Large intestine (tissue), 3 donors: Measurements from ENCODE around the gene TTL. TPM values are rescaled to one million over a fixed set of nuclear protein-coding genes. Genes with fewer than 3 reads are reported as not detected.
A peak's percentile ranks its signal among the peaks of the same experiment; 100 is the strongest.
"Not testable (repeated sequence)": the region's sequence is repeated elsewhere in the genome, so short reads cannot be mapped to it uniquely, and the experiment has no call there.

Source experiments
- DNase-seq, 2 donors: peaks; one replicate each; pipeline versions ENCODE4 v3.0.0 to v3.0.0-alpha.2; 2013
- H3K27ac ChIP-seq: one replicate; pipeline ENCODE4 v1.5.1; 2013; ENCODE audit warnings: low read length
- H3K27me3 ChIP-seq: 2 replicates; pipeline ENCODE4 v1.6.1; 2013; ENCODE audit warnings: low read length; ENCODE audit not compliant: control insufficient read depth, insufficient read depth
- H3K36me3 ChIP-seq: 2 replicates; pipeline ENCODE4 v1.6.1; 2013; ENCODE audit warnings: low read length; ENCODE audit not compliant: control insufficient read depth, insufficient read depth
- H3K4me1 ChIP-seq: one replicate; pipeline ENCODE4 v1.6.1; 2013; ENCODE audit warnings: low read length; ENCODE audit not compliant: control insufficient read depth, insufficient read depth
- H3K4me3 ChIP-seq: one replicate; pipeline ENCODE4 v1.5.1; 2013; ENCODE audit warnings: low read length
- H3K9me3 ChIP-seq: one replicate; pipeline ENCODE4 v1.6.1; 2013; ENCODE audit warnings: mild to moderate bottlenecking, low read depth, low read length, moderate library complexity; ENCODE audit not compliant: control insufficient read depth
- WGBS: methylation state at CpG from one replicate; pipeline ENCODE4 v1.1.5; 2013; ENCODE audit warnings: low lambda C conversion rate; ENCODE audit not compliant: insufficient coverage; 5-methylcytosine and 5-hydroxymethylcytosine counted together
- polyA plus RNA-seq: library from polyadenylated mRNA; unstranded; fragments of 120-200 nt; gene quantifications from one replicate; pipeline ENCODE4 v1.2.1, GENCODE V29; 2013

TTL gene
- polyA plus RNA-seq, 1 donor, result 20.8 TPM

DNA sequence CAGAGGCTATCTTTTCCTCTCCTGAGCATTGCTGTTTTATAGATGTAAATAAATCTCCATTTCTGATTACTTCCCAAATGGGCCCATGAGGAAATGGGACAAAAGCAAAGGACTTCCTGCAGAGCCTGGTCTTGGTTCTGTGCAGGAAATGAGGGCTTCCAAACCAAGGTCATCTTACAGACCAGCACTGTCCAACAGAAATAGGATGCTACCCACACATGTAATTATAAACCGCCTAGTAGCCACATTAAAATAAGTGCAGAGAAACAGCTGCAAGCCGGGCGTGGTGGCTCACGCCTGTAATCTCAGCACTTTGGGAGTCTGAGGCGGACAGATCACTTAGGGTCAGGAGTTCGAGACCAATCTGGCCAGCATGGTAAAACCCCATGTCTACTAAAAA lies 6.2 kb downstream of the TTL start:
- no peak for DNase-seq

GRCh38 chr2:112491946-112492345 lies 10.0 kb downstream of the TTL start:
- Histone ChIP-seq H3K4me3 (no peak overlapping the region), H3K4me1 (no peaks in the 10 kb centered on the region), H3K27ac (no peak overlapping the region), H3K36me3 (peaks cover 2% of the 10 kb centered on the region), H3K9me3 (no peaks in the 10 kb centered on the region), H3K27me3 (no peaks in the 10 kb centered on the region)
- WGBS, result 100% methylated on average over 4 of the region's 5 CpGs
- no peak for DNase-seq

More for the DNA sequence above, 6.2 kb downstream of the TTL start:
- H3K36me3 ChIP-seq, result peaks cover 4% of the 10 kb centered on the region
- peaks cover 5% of the 10 kb centered on the region for H3K4me1 ChIP-seq
- no peak overlapping the region for H3K4me3 ChIP-seq
- no peaks in the 10 kb centered on the region for H3K27me3 ChIP-seq
- no peaks in the 10 kb centered on the region for H3K9me3 ChIP-seq
- H3K27ac ChIP-seq, result no peak overlapping the region
- no CpG with 5 or more reads among the region's 6 CpGs for WGBS

DNA sequence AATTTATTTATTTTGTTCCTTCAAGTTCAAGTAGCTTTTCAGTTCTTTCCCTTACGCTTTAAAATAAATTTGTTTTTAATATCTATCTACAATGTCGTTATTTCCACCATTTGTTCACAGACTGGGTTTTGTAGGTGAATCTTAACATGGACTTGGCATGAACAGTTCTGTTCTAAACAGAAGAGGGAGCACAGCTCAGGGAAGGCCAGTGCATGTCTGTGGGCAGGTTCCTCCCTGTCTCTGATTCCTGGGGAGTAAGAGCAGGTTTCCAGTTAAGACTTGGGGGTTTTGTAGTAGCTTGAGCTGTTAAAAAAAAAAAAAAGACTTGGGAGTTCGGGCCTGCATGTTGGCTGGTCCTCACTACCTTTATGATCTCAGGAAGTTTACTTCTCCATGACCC lies 11.1 kb downstream of the TTL start:
- peaks cover 2% of the 10 kb centered on the region for H3K36me3 ChIP-seq
- WGBS, result 83% methylated on average over 2 of the region's 3 CpGs
- no peak overlapping the region for H3K4me3 ChIP-seq
- H3K9me3 ChIP-seq, result no peaks in the 10 kb centered on the region
- no peak overlapping the region for H3K27ac ChIP-seq
- H3K4me1 ChIP-seq, result no peaks in the 10 kb centered on the region
- no peak for DNase-seq
- H3K27me3 ChIP-seq, result no peaks in the 10 kb centered on the region

GRCh38 chr2:112493858-112494648 lies 12.1 kb downstream of the TTL start:
- WGBS, result 63% methylated on average over 5 of the region's 9 CpGs
- H3K27ac ChIP-seq, result peak overlapping the region; percentile 11
- peak; percentile 75 to 87 for DNase-seq
- no peaks in the 10 kb centered on the region for H3K4me1 ChIP-seq
- H3K9me3 ChIP-seq, result no peaks in the 10 kb centered on the region
- no peak overlapping the region for H3K4me3 ChIP-seq
- peaks cover 2% of the 10 kb centered on the region for H3K36me3 ChIP-seq
- H3K27me3 ChIP-seq, result no peaks in the 10 kb centered on the region

DNA sequence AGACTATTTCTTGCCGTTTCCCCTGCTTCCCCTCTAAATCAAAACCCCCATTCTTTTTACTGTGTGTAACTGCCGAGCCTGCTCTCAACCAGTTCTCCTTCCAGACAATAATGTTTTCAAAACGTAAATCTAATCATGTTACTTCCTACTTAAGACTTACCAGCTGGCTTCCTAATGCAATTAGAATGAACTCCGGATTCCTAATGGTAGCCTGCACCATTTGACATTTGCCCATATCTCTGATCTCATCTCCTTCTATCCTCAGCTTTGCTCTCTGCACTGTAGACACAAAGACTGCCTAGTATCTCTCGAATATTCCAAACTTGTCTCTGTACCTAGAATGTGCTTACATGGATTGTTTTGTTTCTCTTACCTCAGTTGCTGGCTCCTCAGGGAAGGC lies 12.9 kb downstream of the TTL start:
- Histone ChIP-seq H3K4me3 (no peak overlapping the region), H3K27me3 (no peaks in the 10 kb centered on the region), H3K27ac (no peak overlapping the region), H3K9me3 (no peaks in the 10 kb centered on the region), H3K36me3 (peaks cover 2% of the 10 kb centered on the region), H3K4me1 (no peaks in the 10 kb centered on the region)
- 100% methylated on average over 2 of the region's 5 CpGs for WGBS
- DNase-seq, result no peak

- H3K27me3 ChIP-seq, H3K36me3 ChIP-seq, H3K4me1 ChIP-seq, DNase-seq, H3K27ac ChIP-seq, H3K4me3 ChIP-seq, H3K9me3 ChIP-seq: not testable (repeated sequence)
- no CpG with 5 or more reads among the region's 4 CpGs for WGBS
Measured at GRCh38 chr2:112495878-112496277, 13.9 kb downstream of the TTL start.

DNA sequence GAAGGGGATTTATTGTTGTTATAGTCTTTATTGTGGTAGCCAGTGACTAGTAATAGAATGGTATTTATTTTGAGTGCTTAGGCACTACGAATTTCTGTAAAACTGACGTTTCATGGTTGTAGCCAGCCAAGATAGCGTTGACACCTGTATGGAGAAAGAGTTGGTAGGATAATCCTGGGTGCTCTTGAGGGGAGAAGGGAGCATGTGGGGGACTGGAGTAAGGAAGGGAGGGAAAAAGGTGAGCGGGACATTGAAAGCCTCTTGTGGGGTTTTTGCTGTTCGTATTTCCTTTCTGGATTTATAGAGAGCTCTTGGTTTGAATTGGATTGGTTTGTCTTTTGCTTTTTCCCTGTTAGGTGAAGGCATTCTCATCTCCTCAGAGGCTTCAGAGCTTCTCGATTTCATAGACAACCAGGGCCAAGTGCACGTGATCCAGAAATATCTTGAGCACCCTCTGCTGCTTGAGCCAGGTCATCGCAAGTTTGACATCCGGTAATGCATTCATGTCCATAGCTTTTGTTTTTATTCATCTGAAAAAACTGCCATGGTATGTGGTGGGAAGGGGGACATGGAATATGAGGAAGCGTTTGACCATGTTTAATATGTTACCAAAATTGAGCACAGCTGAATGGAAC lies 19.0 kb downstream of the TTL start:
- not testable (repeated sequence) for H3K9me3 ChIP-seq

GRCh38 chr2:112509239-112509998 lies 27.5 kb downstream of the TTL start:
- 92% methylated on average over 5 of the region's 32 CpGs for WGBS
- not testable (repeated sequence) for H3K4me1 ChIP-seq, H3K27ac ChIP-seq, H3K27me3 ChIP-seq, H3K9me3 ChIP-seq, H3K4me3 ChIP-seq, H3K36me3 ChIP-seq, DNase-seq

More for the DNA sequence above, 19.0 kb downstream of the TTL start:
- not testable (repeated sequence) for H3K4me1 ChIP-seq, H3K36me3 ChIP-seq, H3K27ac ChIP-seq, H3K27me3 ChIP-seq, H3K4me3 ChIP-seq
- WGBS, result no CpG with 5 or more reads among the region's 10 CpGs
- DNase-seq, result peak; percentile 28 to 40

DNA sequence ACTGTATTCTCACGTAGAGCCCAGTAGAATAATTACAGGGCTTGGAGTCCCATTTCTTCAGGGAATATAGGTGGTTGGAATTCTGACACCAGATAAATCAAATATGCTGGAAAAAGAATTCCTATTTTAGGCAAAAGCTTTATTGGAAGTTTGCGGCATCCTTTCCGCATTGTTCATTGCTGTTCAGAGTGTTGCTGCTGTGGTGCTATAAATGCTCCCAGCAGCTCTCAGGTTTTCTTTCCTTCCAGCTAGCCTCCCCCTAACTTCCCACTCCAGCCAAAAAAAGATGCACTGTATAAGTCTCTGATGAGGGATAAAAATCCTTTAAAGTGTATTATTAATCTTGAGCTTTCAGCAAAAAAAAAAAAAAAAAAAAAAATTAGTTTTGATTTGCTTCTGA lies 34.8 kb downstream of the TTL start:
- H3K4me1 ChIP-seq, result no peaks in the 10 kb centered on the region
- no CpG with 5 or more reads among the region's 3 CpGs for WGBS
- H3K27ac ChIP-seq, result no peak overlapping the region
- H3K4me3 ChIP-seq, result no peak overlapping the region
- DNase-seq, result no peak
- peaks cover 11% of the 10 kb centered on the region for H3K36me3 ChIP-seq
- no peaks in the 10 kb centered on the region for H3K27me3 ChIP-seq
- no peaks in the 10 kb centered on the region for H3K9me3 ChIP-seq

- WGBS, result 90% methylated on average over 2 of the region's 7 CpGs
- no peak for DNase-seq
- peaks cover 19% of the 10 kb centered on the region for H3K36me3 ChIP-seq
Measured at GRCh38 chr2:112518807-112519206, 36.9 kb downstream of the TTL start.

More at GRCh38 chr2:112518807-112519206, 36.9 kb downstream of the TTL start:
- Histone ChIP-seq H3K4me1 (no peaks in the 10 kb centered on the region), H3K4me3 (no peak overlapping the region), H3K9me3 (no peaks in the 10 kb centered on the region), H3K27ac (no peak overlapping the region), H3K27me3 (no peaks in the 10 kb centered on the region)
